HCT116 (cell line): ENCODE measurements around the gene PYDC1. TPM values are rescaled to one million over a fixed set of nuclear protein-coding genes. Genes with fewer than 3 reads are reported as not detected.

Experiments used
- ATAC-seq: fragments of 200-7000 bp; cut with Tn5 transposase; 2 replicates; pipeline ENCODE4 v1.9.1; 2020; ENCODE audit warnings: mild to moderate bottlenecking, moderate library complexity
- BruUV-seq: library from RNA; stranded (reverse); fragments of 400-500 nt; replicated peaks from 2 replicates; lab custom pipeline; 2021; lab: Mats Ljungman, UMichigan
- CTCF ChIA-PET: fragments of 300-600 bp; sonication (Branson Sonifier 250); formaldehyde crosslinking; loops from one replicate; lab custom pipeline; 2021; ENCODE audit warnings: antibody characterized with exemption; lab: Charles Lee
- POLR2A ChIA-PET: fragments of 300-600, 350-600 bp; sonication (Branson Sonifier 250); formaldehyde crosslinking; loops from one replicate; lab custom pipeline; 2021; ENCODE audit warnings: antibody characterized with exemption; lab: Charles Lee
- RAD21 ChIA-PET, 2 experiments: fragments of 300-600 bp; sonication (Branson Sonifier 250); formaldehyde crosslinking; loops; one replicate each; lab custom pipeline; 2023; ENCODE audit warnings: low total read pairs in 2 of 2; ENCODE audit not compliant: uncharacterized antibody in 2 of 2, unreplicated experiment in 2 of 2, low non-redundant PET in 1 of 2; lab: Charles Lee
- DNase-seq: peaks from one replicate; pipeline ENCODE4 v3.0.0-alpha.2; 2010; ENCODE audit warnings: low read depth, low spot score
- H2AFZ ChIP-seq: fragments of 200-600 bp; shearing (Covaris generic), sonication (generic); 2 replicates; pipeline ENCODE4 v1.6.1; 2017; ENCODE audit warnings: low read depth, mixed run types, mixed read lengths, antibody characterized with exemption, low read length; ENCODE audit not compliant: poor library complexity, severe bottlenecking
- H3K27ac ChIP-seq: 2 replicates; pipeline ENCODE4 v1.5.1; 2012; ENCODE audit warnings: low read depth, low read length
- H3K27me3 ChIP-seq: fragments of 200-600 bp; sonication (generic); 2 replicates; pipeline ENCODE4 v1.6.1; 2016; ENCODE audit warnings: mixed run types, low read length, mixed read lengths; ENCODE audit not compliant: insufficient read depth
- H3K36me3 ChIP-seq, 2 experiments: fragments of 200-500 bp in 1 of 2; fragments of 200-600 bp in 1 of 2; sonication (Bioruptor generic) in 1 of 2; sonication (generic) in 1 of 2; 2 replicates each; pipeline versions ENCODE4 v1.5.1 to v1.6.1; 2014 to 2016; ENCODE audit warnings: low read length in 2 of 2, inconsistent platforms in 1 of 2, mixed read lengths in 1 of 2, mixed run types in 1 of 2; ENCODE audit not compliant: insufficient read depth in 2 of 2, control insufficient read depth in 1 of 2
- H3K4me1 ChIP-seq, 2 experiments: fragments of 200-600 bp in 1 of 2; sonication (generic) in 1 of 2; 2 replicates each; pipeline versions ENCODE4 v1.5.1 to v1.6.1; 2012 to 2017; ENCODE audit warnings: low read length in 2 of 2, inconsistent platforms in 1 of 2, mild to moderate bottlenecking in 1 of 2, mixed read lengths in 1 of 2, mixed run types in 1 of 2, moderate library complexity in 1 of 2; ENCODE audit not compliant: insufficient read depth in 2 of 2, control insufficient read depth in 1 of 2
- H3K4me2 ChIP-seq: fragments of 200-600 bp; sonication (generic); 2 replicates; pipeline ENCODE4 v1.6.1; 2017; ENCODE audit warnings: mixed run types, low read length, mixed read lengths
- H3K4me3 ChIP-seq, 2 experiments: fragments of 200-600 bp in 1 of 2; sonication (generic) in 1 of 2; replicated peaks in 1 of 2; 2 replicates each; pipeline ENCODE4 v1.5.1; 2011 to 2016; ENCODE audit warnings: low read length in 2 of 2, control low read depth in 1 of 2, low read depth in 1 of 2, mild to moderate bottlenecking in 1 of 2, mixed read lengths in 1 of 2, mixed run types in 1 of 2
- H3K79me2 ChIP-seq: fragments of 200-600 bp; sonication (generic); 2 replicates; pipeline ENCODE4 v1.6.1; 2017; ENCODE audit warnings: mild to moderate bottlenecking, mixed run types, low read length, moderate library complexity, mixed read lengths; ENCODE audit not compliant: insufficient read depth
- H3K9ac ChIP-seq: fragments of 200-600 bp; sonication (generic); 2 replicates; pipeline ENCODE4 v1.6.1; 2016; ENCODE audit warnings: low read length, mixed read lengths
- H3K9me2 ChIP-seq: fragments of 200-600 bp; sonication (generic), shearing (Covaris generic); 2 replicates; pipeline ENCODE4 v1.6.1; 2017; ENCODE audit warnings: mixed run types, mild to moderate bottlenecking, moderate library complexity; ENCODE audit not compliant: insufficient read depth
- H3K9me3 ChIP-seq, 2 experiments: fragments of 200-500 bp in 1 of 2; fragments of 200-600 bp in 1 of 2; sonication (Bioruptor generic) in 1 of 2; sonication (generic) in 1 of 2; 2 replicates each; pipeline ENCODE4 v1.6.1; 2014 to 2017; ENCODE audit warnings: low read length in 2 of 2, mixed read lengths in 2 of 2, inconsistent platforms in 1 of 2, low read depth in 1 of 2, mild to moderate bottlenecking in 1 of 2, mixed run types in 1 of 2, moderate library complexity in 1 of 2; ENCODE audit not compliant: control insufficient read depth in 1 of 2, insufficient read depth in 1 of 2
- H4K20me1 ChIP-seq: fragments of 200-600 bp; sonication (generic), shearing (Covaris generic); 2 replicates; pipeline ENCODE4 v1.6.1; 2017; ENCODE audit warnings: mixed run types, mild to moderate bottlenecking, moderate library complexity; ENCODE audit not compliant: insufficient read depth
- CEBPB ChIP-seq: IDR thresholded peaks from 2 replicates; pipeline ENCODE4 v1.6.1; 2012; ENCODE audit warnings: low read depth
- EGR1 ChIP-seq: IDR thresholded peaks from 2 replicates; pipeline ENCODE4 v1.6.1; 2012; ENCODE audit warnings: low read depth
- EZH2 ChIP-seq: fragments of 200-600 bp; sonication (generic); IDR thresholded peaks from 2 replicates; pipeline ENCODE4 v1.6.1; 2017; ENCODE audit warnings: antibody characterized with exemption, mixed run types
- MAX ChIP-seq: IDR thresholded peaks from 2 replicates; pipeline ENCODE4 v1.6.1; 2012
- POLR2AphosphoS5 ChIP-seq: IDR thresholded peaks from 2 replicates; pipeline ENCODE4 v1.6.1; 2011; ENCODE audit warnings: mild to moderate bottlenecking, low read depth, low read length, moderate library complexity
- RAD21 ChIP-seq: IDR thresholded peaks from 2 replicates; pipeline ENCODE4 v1.6.1; 2012; ENCODE audit warnings: low read depth, mild to moderate bottlenecking
- ZBTB33 ChIP-seq: IDR thresholded peaks from 2 replicates; pipeline ENCODE4 v1.6.1; 2011; ENCODE audit warnings: mild to moderate bottlenecking, low read length, moderate library complexity; ENCODE audit not compliant: insufficient replicate concordance; ENCODE audit errors: extremely low read depth
- ZFX ChIP-seq: fragments of 450-650 bp; IDR thresholded peaks from 2 replicates; pipeline ENCODE4 v1.6.1; 2017
- intact Hi-C: fragments of 100-400 bp; cut with micrococcal nuclease; formaldehyde crosslinking; loops from 2 replicates; pipeline ENCODE4 v1.10.0; 2022
- total RNA-seq: library from RNA; stranded (reverse); gene quantifications from one replicate; pipeline ENCODE4 v1.2.1, GENCODE V29; 2021; ENCODE audit not compliant: unreplicated experiment

The PYDC1 gene
- total RNA-seq, 1 experiment from 2014 or later: not detected

DNA sequence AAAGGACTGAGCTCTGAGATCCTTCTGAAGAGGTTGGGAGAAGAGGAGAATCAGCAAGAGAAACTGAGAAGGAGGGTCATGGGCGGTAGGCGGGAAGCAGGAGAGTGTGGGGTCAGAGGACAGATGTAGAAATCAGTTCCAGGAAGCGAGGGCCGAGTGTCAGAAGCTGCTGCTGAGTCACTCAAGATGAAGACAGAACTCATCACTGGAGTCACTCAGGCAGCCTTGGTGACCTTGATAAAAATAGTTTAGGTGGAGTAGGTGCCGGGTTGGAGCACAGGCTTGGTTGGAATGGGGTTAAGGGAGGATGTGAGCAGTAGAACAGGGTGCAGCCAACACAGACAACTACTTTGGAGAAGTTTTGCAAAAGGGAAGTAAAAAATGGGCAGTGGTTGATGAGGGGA lies 36.7 kb upstream of the PYDC1 start:
- CTCF ChIA-PET: no interaction called here
- peak overlapping the region; percentile 32 for H3K4me2 ChIP-seq

GRCh38 chr16:31251435-31251834 lies 34.5 kb upstream of the PYDC1 start:
- intact Hi-C loops: no loop called here
- Histone ChIP-seq H3K27ac (no peak overlapping the region), H3K9me2 (no peaks in the 10 kb centered on the region), H3K9me3 (no peaks in the 10 kb centered on the region), H3K9ac (no peak overlapping the region), H3K79me2 (no peaks in the 10 kb centered on the region), H2AFZ (no peak overlapping the region), H3K4me1 (peaks cover 2 to 9% of the 10 kb centered on the region in 2 experiments; a peak in 3 of 4 replicates), H4K20me1 (no peaks in the 10 kb centered on the region), H3K4me3 (no peak overlapping the region), H3K27me3 (no peaks in the 10 kb centered on the region), H3K36me3 (no peaks in the 10 kb centered on the region), H3K4me2 (no peak overlapping the region)
- ATAC-seq (no peak), DNase-seq (no peak)
- BruUV-seq: no TSS peak
- TF ChIP-seq ZBTB33 (no peak), EZH2 (no peak), EGR1 (no peak)
- RAD21 ChIA-PET: no interaction called here
- CTCF ChIA-PET: no interaction called here
- POLR2A ChIA-PET: no interaction called here

More for the DNA sequence above, 36.7 kb upstream of the PYDC1 start:
- Histone ChIP-seq H3K27ac (no peak overlapping the region), H3K36me3 (no peaks in the 10 kb centered on the region), H3K9ac (no peak overlapping the region), H2AFZ (no peak overlapping the region), H3K9me3 (no peaks in the 10 kb centered on the region), H3K27me3 (no peaks in the 10 kb centered on the region), H3K4me1 (peaks cover 2 to 9% of the 10 kb centered on the region in 2 experiments; a peak in 3 of 4 replicates), H3K79me2 (no peaks in the 10 kb centered on the region), H3K9me2 (no peaks in the 10 kb centered on the region), H4K20me1 (no peaks in the 10 kb centered on the region), H3K4me3 (no peak overlapping the region)
- intact Hi-C loops: no loop called here
- ChIA-PET POLR2A (no interaction called here), RAD21 (interaction anchor here in 1 of 2 experiments (0.6 kb wide), 1 partner anchor 24 kb away, joined by 4 read pairs; no protein-coding TSS in a partner anchor)
- ATAC-seq: no peak
- TF ChIP-seq RAD21: no peak
- TF ChIP-seq POLR2AphosphoS5: no peak
- no peak for TF ChIP-seq CEBPB
- TF ChIP-seq ZFX: no peak
- TF ChIP-seq MAX: no peak
- DNase-seq: no peak
- BruUV-seq: no TSS peak
